Pancreas (tissue), 10 donors: Measurements from ENCODE around the gene GPRC5B. TPM values are rescaled to one million over a fixed set of nuclear protein-coding genes. Genes with fewer than 3 reads are reported as not detected.

Experiments
- ATAC-seq, 4 donors: fragments of 200-7000 bp; cut with Tn5 transposase; one replicate each; pipeline versions ENCODE4 v1.8.0 to v1.9.1; 2020; ENCODE audit warnings: mild to moderate bottlenecking in 4 of 4, moderate library complexity in 4 of 4
- DNase-seq, 6 donors: peaks; one replicate each; pipeline ENCODE4 v3.0.0-alpha.2; 2020
- FAIRE-seq: peaks from 2 replicates; lab custom pipeline; 2012; peaks lifted over from hg19 to GRCh38; lab: Jason Lieb, UNC
- H3K27ac ChIP-seq, 4 donors: fragments of 200-600 bp; sonication (generic); 1 replicate in 3 of 4; 2 replicates in 1 of 4; pipeline versions ENCODE4 v1.5.0 to v1.8.0; 2020
- H3K27me3 ChIP-seq, 4 donors: fragments of 200-600 bp; one replicate each; pipeline ENCODE4 v1.8.0; 2021
- H3K36me3 ChIP-seq, 3 donors: fragments of 200-600 bp; sonication (generic) in 1 of 3; one replicate each; pipeline versions ENCODE4 v1.5.0 to v1.8.0; 2020 to 2021
- H3K4me1 ChIP-seq, 3 donors: fragments of 200-600 bp; one replicate each; pipeline ENCODE4 v1.8.0; 2021
- H3K4me3 ChIP-seq, 4 donors: fragments of 200-600 bp; sonication (generic) in 2 of 4; one replicate each; pipeline versions ENCODE4 v1.5.0 to v1.8.0; 2020 to 2021
- H3K9me3 ChIP-seq, 4 donors: fragments of 200-600 bp; one replicate each; pipeline ENCODE4 v1.8.0; 2021
- CTCF ChIP-seq, 4 donors: fragments of 200-600 bp; sonication (generic) in 3 of 4; IDR thresholded peaks; one replicate each; pipeline versions ENCODE4 v1.5.0 to v1.8.0; 2021; ENCODE audit warnings: antibody characterized with exemption in 4 of 4
- WGBS, 2 donors: extraction: QIAGEN DNeasy Blood & Tissue Kit; methylation state at CpG; one replicate each; pipeline ENCODE4 v1.1.7; 2013; 5-methylcytosine and 5-hydroxymethylcytosine counted together
- intact Hi-C, 3 donors: fragments of 100-400 bp; cut with DNase I; formaldehyde crosslinking; loops; one replicate each; pipeline versions ENCODE4 v1.11.1 to v1.14.2; 2022
- polyA plus RNA-seq, 2 donors: library from polyadenylated mRNA; stranded (reverse); fragments of 200-250 nt; gene quantifications; one replicate each; pipeline ENCODE4 v1.2.3, GENCODE V29; 2013
- total RNA-seq, 6 donors: library from RNA; stranded (reverse); fragmentation: NEBNext Ultra II Directional in 4 of 6; extraction: Animal tissue kit (Norgen Biotek cat#: 25700) in 4 of 6; gene quantifications; one replicate each; pipeline versions ENCODE4 v1.2.1 to v1.2.4, GENCODE V29; 2021 to 2023
- donor health status: healthy with polysubstance abuse.
- donor health status: DM: no; HTN: no; CAD: no; lungs with moderate emphysema.
- donor health status: DM: no; HTN: no; CAD: no.
- donor health status: control.
- donor health status: control.
- donor health status: Bipolar disorder and iron deficiency.
- donor health status: DM: yes; HTN: yes; CAD: no.
- donor health status: DM: no; HTN: no; CAD: no.
- donor health status: DM: no; HTN: no; CAD: no.
- donor health status: DM: yes; HTN: yes; CAD: no.

Gene GPRC5B
- total and polyA plus RNA-seq, 8 donors = 20.0 to 95.5 (median 27.4) TPM

GRCh38 chr16:19853132-19853741 lies 31.4 kb downstream of the GPRC5B start:
- DNase-seq (peak in 1 of 6 donors; percentile 3), ATAC-seq (peak in 1 of 4 donors; percentile 66), FAIRE-seq (no peak)
- H3K9me3 ChIP-seq = no peaks in the 10 kb centered on the region
- no peak overlapping the region for H3K4me3 ChIP-seq
- intact Hi-C loops = no loop called here
- H3K36me3 ChIP-seq = no peaks in the 10 kb centered on the region
- no peaks in the 10 kb centered on the region for H3K4me1 ChIP-seq
- TF ChIP-seq CTCF (IDR thresholded peaks at IDR 0.05) = no peak
- 71 to 76% methylated on average over 8 of the region's 8 CpGs for WGBS, 2 donors
- H3K27me3 ChIP-seq = no peaks in the 10 kb centered on the region
- H3K27ac ChIP-seq = peak overlapping the region in 2 of 4 donors; percentile 31 to 53

GRCh38 chr16:19851476-19851875 lies 33.2 kb downstream of the GPRC5B start:
- 81% methylated on average over 7 of the region's 7 CpGs for WGBS, 2 donors
- intact Hi-C loops = no loop called here
- H3K27me3 ChIP-seq = no peaks in the 10 kb centered on the region
- FAIRE-seq = no peak
- ATAC-seq = no peak
- TF ChIP-seq CTCF (IDR thresholded peaks at IDR 0.05) = no peak
- DNase-seq = peak in 1 of 6 donors; percentile 40
- no peaks in the 10 kb centered on the region for H3K36me3 ChIP-seq
- no peak overlapping the region for H3K27ac ChIP-seq
- H3K4me3 ChIP-seq = no peak overlapping the region
- no peaks in the 10 kb centered on the region for H3K4me1 ChIP-seq
- no peaks in the 10 kb centered on the region for H3K9me3 ChIP-seq

- no peaks in the 10 kb centered on the region for H3K36me3 ChIP-seq
- no peak overlapping the region for H3K27ac ChIP-seq
- WGBS, 2 donors = 90 to 91% methylated on average over 11 of the region's 11 CpGs
- no peak overlapping the region for H3K4me3 ChIP-seq
- no peaks in the 10 kb centered on the region for H3K9me3 ChIP-seq
- no peaks in the 10 kb centered on the region for H3K4me1 ChIP-seq
- ATAC-seq (no peak), FAIRE-seq (no peak), DNase-seq (peak in 1 of 6 donors; percentile 16)
- intact Hi-C loops = no loop called here
- no peak for TF ChIP-seq CTCF (IDR thresholded peaks at IDR 0.05)
- H3K27me3 ChIP-seq = no peaks in the 10 kb centered on the region
These were observed 34.4 kb downstream of the GPRC5B start for GRCh38 chr16:19850131-19850817.

GRCh38 chr16:19848756-19849155 lies 35.9 kb downstream of the GPRC5B start:
- ATAC-seq (no peak), FAIRE-seq (no peak), DNase-seq (no peak)
- WGBS, 2 donors = 89 to 95% methylated on average over 3 of the region's 3 CpGs
- no peak overlapping the region for H3K27ac ChIP-seq
- H3K4me3 ChIP-seq = no peak overlapping the region
- intact Hi-C loops = no loop called here
- H3K9me3 ChIP-seq = no peaks in the 10 kb centered on the region
- H3K27me3 ChIP-seq = no peaks in the 10 kb centered on the region
- no peaks in the 10 kb centered on the region for H3K4me1 ChIP-seq
- TF ChIP-seq CTCF (IDR thresholded peaks at IDR 0.05) = no peak
- H3K36me3 ChIP-seq = no peaks in the 10 kb centered on the region

- WGBS, 2 donors = 93 to 94% methylated on average over 5 of the region's 5 CpGs
- H3K4me3 ChIP-seq = no peak overlapping the region
- no peak for TF ChIP-seq CTCF (IDR thresholded peaks at IDR 0.05)
- H3K9me3 ChIP-seq = no peaks in the 10 kb centered on the region
- no peaks in the 10 kb centered on the region for H3K27me3 ChIP-seq
- intact Hi-C loops = no loop called here
- H3K36me3 ChIP-seq = no peaks in the 10 kb centered on the region
- no peaks in the 10 kb centered on the region for H3K4me1 ChIP-seq
- FAIRE-seq (no peak), DNase-seq (no peak), ATAC-seq (no peak)
- no peak overlapping the region for H3K27ac ChIP-seq
These were observed 38.2 kb downstream of the GPRC5B start for GRCh38 chr16:19846436-19846835.
